SU-DHL-6 (cell line): ENCODE measurements around the gene PCNX3.

ENCODE experiments used
- H2AFZ ChIP-seq: fragments of 200-600 bp; sonication (generic); 2 replicates; pipeline ENCODE4 v1.6.1; 2014; ENCODE audit warnings: low read depth, mild to moderate bottlenecking, moderate library complexity, mixed read lengths, antibody characterized with exemption, low read length; ENCODE audit not compliant: severe bottlenecking
- H3F3A ChIP-seq: fragments of 200-600 bp; shearing (Covaris generic); 2 replicates; pipeline ENCODE4 v1.6.0; 2016; ENCODE audit warnings: antibody characterized with exemption, mild to moderate bottlenecking; ENCODE audit not compliant: insufficient read depth
- H3K27ac ChIP-seq: fragments of 200-600 bp; sonication (generic); 2 replicates; pipeline ENCODE4 v1.5.1; 2016; ENCODE audit warnings: low read depth, mild to moderate bottlenecking, low read length, moderate library complexity, mixed read lengths
- H3K27me3 ChIP-seq: fragments of 200-600 bp; sonication (generic), shearing (Covaris generic); 2 replicates; pipeline ENCODE4 v1.6.0; 2014; ENCODE audit warnings: mild to moderate bottlenecking, low read length
- H3K36me3 ChIP-seq: fragments of 200-600 bp; sonication (generic); 2 replicates; pipeline ENCODE4 v1.6.1; 2014; ENCODE audit warnings: mild to moderate bottlenecking, low read length, mixed read lengths
- H3K4me2 ChIP-seq: fragments of 300-600, 200-600 bp; shearing (Covaris generic), sonication (generic); 2 replicates; pipeline ENCODE4 v1.6.0; 2014; ENCODE audit warnings: low read length, low read depth, mild to moderate bottlenecking; ENCODE audit not compliant: poor library complexity, severe bottlenecking
- H3K4me3 ChIP-seq: fragments of 200-600 bp; sonication (generic); 2 replicates; pipeline ENCODE4 v1.5.1; 2014; ENCODE audit warnings: antibody characterized with exemption, low read length, mild to moderate bottlenecking, mixed read lengths; ENCODE audit not compliant: insufficient read depth, poor library complexity, severe bottlenecking
- H3K79me2 ChIP-seq: fragments of 200-600 bp; sonication (generic); 2 replicates; pipeline ENCODE4 v1.6.1; 2014; ENCODE audit warnings: mild to moderate bottlenecking, low read length, moderate library complexity; ENCODE audit not compliant: insufficient read depth
- H3K9ac ChIP-seq: fragments of 200-600 bp; sonication (generic); 2 replicates; pipeline ENCODE4 v1.7.0; 2014; ENCODE audit warnings: mild to moderate bottlenecking, low read length
- H3K9me2 ChIP-seq: fragments of 200-600 bp; sonication (generic); replicated peaks from 2 replicates; pipeline ENCODE4 v1.6.1; 2014; ENCODE audit warnings: low read length; ENCODE audit not compliant: insufficient read depth
- H3K9me3 ChIP-seq: fragments of 200-600 bp; sonication (generic); 2 replicates; pipeline ENCODE4 v1.6.1; 2014; ENCODE audit warnings: low read length, mixed read lengths; ENCODE audit not compliant: insufficient read depth
- H4K20me1 ChIP-seq: fragments of 200-600 bp; sonication (generic); 2 replicates; pipeline ENCODE4 v1.6.1; 2014; ENCODE audit warnings: low read depth, mild to moderate bottlenecking, antibody characterized with exemption, low read length, moderate library complexity, mixed read lengths
- CTCF ChIP-seq: fragments of 200-600 bp; sonication (generic); IDR thresholded peaks from one replicate; pipeline ENCODE4 v1.5.1; 2017; ENCODE audit warnings: antibody characterized with exemption, mild to moderate bottlenecking, low read length, moderate library complexity; ENCODE audit not compliant: insufficient read depth, poor library complexity, severe bottlenecking
- EZH2phosphoT487 ChIP-seq: fragments of 200-600 bp; sonication (generic), shearing (Covaris generic); conservative IDR thresholded peaks from 2 replicates; pipeline ENCODE4 v1.6.1; 2018; ENCODE audit warnings: mild to moderate bottlenecking, antibody characterized with exemption, low read length, moderate library complexity, mixed read lengths

PCNX3 gene

DNA sequence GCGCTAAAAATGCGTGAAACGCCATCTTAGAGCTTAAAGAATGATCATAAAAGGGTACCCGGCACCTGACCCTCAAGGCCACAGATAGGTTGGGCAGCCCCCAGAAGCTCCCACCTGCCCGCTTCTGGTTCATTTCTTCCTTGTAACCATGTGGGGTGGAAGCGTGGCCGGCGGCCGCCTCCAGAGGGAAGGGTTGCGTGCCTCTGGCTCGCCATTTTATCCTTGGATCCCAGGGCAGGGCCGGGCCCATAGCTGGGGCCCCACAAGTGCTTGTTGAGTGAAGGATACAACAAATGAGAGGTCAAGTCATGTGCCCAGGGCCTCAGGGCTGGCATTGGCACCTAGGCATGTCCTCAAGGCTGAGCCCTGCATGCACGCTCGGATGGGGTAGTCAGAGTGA, 5.9 kb downstream of the PCNX3 start:
- H3K9me3 ChIP-seq = no peaks in the 10 kb centered on the region
- H3K9me2 ChIP-seq = no peaks in the 10 kb centered on the region
- H3K79me2 ChIP-seq = peaks cover 23% of the 10 kb centered on the region
- no peak overlapping the region for H3K4me3 ChIP-seq
- no peaks in the 10 kb centered on the region for H3F3A ChIP-seq
- no peak overlapping the region for H2AFZ ChIP-seq
- H3K27ac ChIP-seq = no peak overlapping the region
- H3K36me3 ChIP-seq = no peaks in the 10 kb centered on the region
- TF ChIP-seq EZH2phosphoT487 (no peak), CTCF (no peak)
- no peaks in the 10 kb centered on the region for H3K27me3 ChIP-seq
- H3K4me2 ChIP-seq = no peak overlapping the region
- H3K9ac ChIP-seq = no peak overlapping the region
- H4K20me1 ChIP-seq = no peaks in the 10 kb centered on the region; the same call in 1 of the 2 replicates

DNA sequence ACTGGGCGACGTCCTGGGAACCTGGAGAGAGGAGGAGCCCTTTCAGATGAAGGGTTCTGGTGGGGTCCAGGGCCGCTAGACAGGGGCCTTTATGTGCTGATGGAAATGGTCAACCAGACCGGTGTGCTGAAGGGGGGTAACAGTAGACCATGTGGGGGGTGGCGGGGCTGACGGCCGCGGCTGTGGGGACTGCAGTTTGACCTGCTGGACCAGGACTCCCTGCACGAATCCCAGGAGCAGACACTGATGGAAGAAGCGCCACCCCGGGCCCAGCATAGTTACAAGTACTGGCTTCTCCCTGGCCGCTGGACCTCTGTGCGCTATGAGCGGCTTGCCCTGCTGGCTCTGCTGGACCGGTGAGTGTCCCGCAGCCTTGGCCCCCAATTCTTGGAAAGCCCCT, 6.4 kb downstream of the PCNX3 start:
- Histone ChIP-seq H3K27me3 (no peaks in the 10 kb centered on the region), H3K36me3 (no peaks in the 10 kb centered on the region), H2AFZ (no peak overlapping the region), H3K4me3 (no peak overlapping the region), H3K27ac (no peak overlapping the region), H3K4me2 (no peak overlapping the region), H3F3A (no peaks in the 10 kb centered on the region), H3K79me2 (peaks cover 17% of the 10 kb centered on the region), H3K9me3 (no peaks in the 10 kb centered on the region), H3K9me2 (no peaks in the 10 kb centered on the region), H3K9ac (no peak overlapping the region), H4K20me1 (no peaks in the 10 kb centered on the region)
- TF ChIP-seq EZH2phosphoT487 (no peak), CTCF (no peak)

- no peaks in the 10 kb centered on the region for H4K20me1 ChIP-seq
- TF ChIP-seq EZH2phosphoT487 (no peak), CTCF (no peak)
Observed at GRCh38 chr11:65623177-65623576, 7.6 kb downstream of the PCNX3 start.

More at GRCh38 chr11:65623177-65623576, 7.6 kb downstream of the PCNX3 start:
- Histone ChIP-seq H3K4me2 (no peak overlapping the region), H3K9ac (no peak overlapping the region), H3K79me2 (0 out of 2 replicates have a peak, but pooled peaks cover 6% of the 10 kb centered on the region), H3K36me3 (no peaks in the 10 kb centered on the region), H2AFZ (no peak overlapping the region), H3K27ac (no peak overlapping the region), H3K27me3 (no peaks in the 10 kb centered on the region), H3F3A (no peaks in the 10 kb centered on the region), H3K9me2 (no peaks in the 10 kb centered on the region), H3K9me3 (no peaks in the 10 kb centered on the region), H3K4me3 (no peak overlapping the region)
